ENCODE measurements around the gene LGALS1. TPM values are rescaled to one million over a fixed set of nuclear protein-coding genes. Genes with fewer than 3 reads are reported as not detected.

LGALS1 gene
- total RNA-seq, 1 experiment from 2014 or later: 4,590 TPM

DNA sequence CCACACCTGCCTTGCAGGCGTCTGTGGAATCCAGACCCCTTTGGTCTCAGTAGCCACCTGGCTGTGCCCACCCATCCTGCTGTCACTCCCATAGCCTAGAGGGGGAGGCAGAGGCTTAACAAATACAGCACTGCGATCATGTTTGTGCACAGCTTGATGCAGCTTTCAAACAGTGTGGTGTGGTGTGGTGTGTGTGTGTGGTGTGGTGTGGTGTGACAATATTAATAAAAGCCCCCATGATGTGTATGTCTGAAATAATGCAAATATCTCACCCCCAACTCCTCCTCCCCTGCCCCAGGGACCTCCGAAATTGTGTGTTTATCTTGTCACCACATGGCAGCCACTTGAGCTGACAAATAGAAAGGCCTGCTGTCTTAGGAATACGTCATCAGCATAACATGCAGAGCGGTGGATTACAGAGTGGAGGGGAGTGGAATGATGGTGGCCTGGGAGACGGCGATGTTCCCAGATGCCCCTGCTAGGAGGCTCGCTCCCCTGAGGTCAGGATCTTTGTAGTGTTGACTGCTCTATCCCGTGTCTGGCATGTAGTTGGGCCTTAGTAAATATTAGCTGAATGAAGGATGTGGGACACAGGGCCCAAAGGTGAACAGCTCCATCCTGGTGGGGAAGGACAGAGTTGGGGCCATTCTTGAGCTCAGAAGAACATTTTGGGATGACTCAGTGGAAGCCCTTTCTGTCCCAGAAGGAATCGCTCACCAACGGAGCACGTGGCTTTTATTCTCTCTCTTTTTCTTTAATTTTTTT is 14.1 kb upstream of the LGALS1 start:
- peak; percentile 49 for DNase-seq (ENCODE audit: low read depth)

DNA sequence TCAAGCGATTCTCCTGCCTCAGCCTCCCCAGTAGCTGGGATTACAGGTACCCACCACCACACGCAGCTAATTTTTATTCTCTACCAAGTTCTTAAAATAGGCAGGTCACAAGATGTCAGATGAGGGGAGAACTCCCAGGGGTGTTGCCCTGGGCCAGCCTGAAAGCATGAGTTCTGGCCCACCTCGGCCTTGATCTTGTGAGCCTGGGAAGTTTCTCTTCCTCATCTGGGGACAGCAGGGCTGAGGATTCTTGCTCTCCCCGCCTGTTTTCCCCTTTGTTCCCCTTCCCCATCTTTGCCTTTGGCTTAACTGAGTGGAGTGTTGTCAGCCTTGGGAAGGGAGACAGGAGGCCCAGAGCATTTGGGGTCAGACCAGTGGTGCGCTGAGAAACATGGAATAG is 13.4 kb upstream of the LGALS1 start:
- no peak for DNase-seq (ENCODE audit: low read depth)

DNA sequence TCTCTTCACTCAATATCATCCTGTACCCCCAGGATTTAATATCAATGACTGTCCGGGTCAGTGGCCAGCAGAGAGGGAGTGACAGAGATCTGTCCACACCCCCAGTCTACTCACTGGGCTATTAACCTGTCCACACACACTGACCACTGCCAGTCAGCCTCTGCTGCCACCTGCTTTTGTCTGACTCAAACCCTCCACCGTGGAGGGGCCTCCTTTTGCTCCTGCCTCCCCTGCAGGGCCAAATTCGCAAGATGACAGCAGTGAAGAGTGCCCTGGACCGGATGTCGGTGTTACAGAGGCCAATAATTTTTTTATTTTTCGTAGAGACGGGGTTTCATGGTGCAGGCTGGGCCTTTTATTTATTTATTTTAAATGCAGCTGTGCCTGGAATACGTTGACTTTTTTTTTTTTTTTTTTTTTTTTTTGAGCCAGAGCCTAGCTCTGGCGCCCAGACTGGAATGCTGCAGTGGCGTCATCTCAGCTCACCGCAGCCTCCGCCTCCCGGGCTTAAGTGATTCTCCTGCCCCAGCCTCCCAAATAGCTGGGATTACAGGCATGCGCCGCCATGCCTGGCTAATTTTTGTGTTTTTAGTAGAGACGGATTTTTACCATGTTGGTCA is 11.8 kb upstream of the LGALS1 start:
- DNase-seq (ENCODE audit: low read depth): no peak

DNA sequence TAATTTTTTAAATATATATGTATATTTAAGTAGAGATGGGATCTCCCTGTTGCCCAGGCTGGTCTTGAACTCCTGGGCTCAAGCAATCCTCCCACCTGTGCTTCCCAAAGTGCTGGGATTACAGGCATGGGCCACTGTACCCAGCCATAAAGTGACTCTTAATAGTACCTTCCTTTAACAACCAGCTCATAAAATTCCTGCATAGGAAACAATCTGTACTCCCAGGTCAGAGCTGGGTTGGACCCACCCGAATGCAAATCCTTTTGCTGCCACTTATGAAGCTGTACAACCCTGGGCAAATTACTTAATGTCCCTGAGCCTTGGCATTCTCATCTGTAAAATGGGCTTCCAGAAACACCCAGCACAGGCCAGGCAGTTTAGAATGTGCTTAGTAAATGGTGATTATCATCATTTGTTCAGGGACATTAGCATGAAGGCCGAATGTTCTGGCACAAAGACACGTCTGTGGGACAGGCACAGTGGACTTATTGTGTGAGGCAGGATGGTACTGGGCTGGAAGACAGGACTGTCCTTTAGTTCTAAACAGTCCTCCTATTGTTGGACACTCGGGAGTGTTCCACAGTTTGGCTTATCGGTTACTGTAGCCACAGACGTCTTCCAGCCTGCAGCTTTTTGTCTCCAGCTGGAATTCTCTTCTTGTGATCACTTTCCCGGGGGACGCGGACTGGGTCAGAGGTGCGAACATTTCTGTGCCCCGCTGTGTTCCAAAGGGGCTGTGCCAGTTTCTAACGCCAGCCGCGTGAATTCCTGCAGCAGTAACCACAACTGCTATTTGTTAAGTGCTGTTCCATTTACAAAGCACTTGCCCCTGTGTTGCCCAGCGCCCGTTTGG is 11.0 kb upstream of the LGALS1 start:
- DNase-seq (ENCODE audit: low read depth): no peak

DNA sequence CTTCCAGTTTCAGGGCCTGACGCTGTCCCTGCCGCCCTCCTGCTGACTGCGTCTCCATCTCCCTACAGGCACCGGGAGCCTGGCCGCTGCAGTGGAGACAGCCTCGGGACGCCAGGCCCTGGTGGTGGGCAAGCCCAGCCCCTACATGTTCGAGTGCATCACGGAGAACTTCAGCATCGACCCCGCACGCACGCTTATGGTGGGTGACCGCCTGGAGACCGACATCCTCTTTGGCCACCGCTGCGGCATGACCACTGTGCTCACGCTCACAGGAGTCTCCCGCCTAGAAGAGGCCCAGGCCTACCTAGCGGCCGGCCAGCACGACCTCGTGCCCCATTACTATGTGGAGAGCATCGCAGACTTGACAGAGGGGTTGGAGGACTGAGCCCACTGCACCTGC is 9.9 kb upstream of the LGALS1 start:
- DNase-seq (ENCODE audit: low read depth): no peak

DNA sequence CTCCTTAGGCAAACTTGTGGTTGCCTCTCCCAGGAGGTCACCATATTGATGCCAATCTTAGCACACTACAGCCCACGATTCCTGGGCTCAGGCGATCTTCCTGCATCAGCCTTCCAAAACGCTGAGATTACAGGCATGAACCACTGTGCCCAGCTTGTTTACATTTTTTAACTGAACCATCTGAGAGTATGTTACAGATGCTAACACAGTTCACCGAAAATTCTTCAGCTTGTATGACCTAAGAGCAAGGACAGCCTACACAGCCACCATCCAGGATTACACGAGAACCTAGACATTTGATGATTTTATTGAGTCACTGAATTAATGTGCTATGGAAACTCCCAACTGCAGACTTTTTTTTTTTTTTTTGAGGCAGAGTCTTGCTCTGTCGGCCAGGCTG is 5.8 kb upstream of the LGALS1 start:
- DNase-seq (ENCODE audit: low read depth): peak; percentile 29

DNA sequence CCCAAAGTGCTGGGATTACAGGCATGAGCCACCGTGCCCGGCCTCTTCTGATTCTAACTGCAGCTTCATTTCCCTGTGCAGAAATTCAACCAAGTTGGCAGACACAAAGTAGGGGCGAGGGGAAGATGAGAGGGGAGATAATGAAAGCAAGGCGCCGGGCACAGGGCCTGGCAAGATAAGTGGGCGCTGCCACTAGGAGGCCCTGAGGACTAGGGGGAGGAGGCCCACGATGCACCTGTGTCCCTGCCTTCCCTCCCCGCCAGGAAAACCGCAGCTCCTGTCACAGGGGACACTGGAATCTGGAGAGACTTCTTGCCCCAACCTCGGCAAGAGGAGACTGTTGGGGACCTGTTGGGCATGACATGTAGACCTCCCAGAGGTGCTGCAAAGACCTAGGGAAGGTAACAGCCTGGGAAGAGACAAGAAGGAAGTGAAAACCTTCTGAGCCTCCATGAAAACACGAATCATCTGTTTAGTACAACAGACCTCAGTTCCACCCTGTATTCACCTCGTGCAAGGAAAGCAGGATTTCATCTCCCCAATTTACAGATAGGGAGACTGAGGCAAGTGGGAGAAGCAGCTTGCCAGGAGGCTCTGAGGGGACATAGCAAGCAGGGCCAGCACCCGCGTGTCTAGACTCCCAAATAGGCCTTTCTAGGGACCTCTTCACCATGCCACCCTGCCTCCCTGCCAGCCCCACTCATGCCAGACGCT is 3.1 kb upstream of the LGALS1 start:
- DNase-seq (ENCODE audit: low read depth): no peak

DNA sequence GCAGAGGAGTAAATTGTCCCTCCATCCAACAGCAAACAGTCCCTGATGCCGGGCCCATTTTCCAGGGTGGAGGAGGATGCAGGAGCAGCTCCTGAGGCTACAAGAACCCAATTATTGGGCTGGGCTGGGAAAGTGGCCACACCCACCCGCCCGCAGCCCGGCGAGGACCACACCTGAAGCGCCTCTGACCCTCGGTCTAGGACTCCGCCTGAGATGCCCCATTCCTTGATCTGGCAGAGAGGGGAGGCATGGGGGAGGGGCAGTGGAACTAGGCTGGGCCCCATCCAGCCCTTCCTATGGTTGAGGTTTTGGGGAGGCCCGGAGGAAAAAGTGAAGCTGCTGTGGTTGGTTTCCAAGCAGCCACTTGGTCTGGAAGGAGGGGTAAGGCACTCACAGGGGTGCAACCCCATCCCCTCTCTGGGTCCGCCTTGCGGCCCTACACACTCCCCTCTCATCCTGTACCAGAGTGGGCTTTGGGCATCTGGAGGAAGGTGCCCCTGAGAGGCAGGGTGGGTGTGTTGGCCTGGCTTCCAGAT is 2.4 kb upstream of the LGALS1 start:
- no peak for DNase-seq (ENCODE audit: low read depth)

DNA sequence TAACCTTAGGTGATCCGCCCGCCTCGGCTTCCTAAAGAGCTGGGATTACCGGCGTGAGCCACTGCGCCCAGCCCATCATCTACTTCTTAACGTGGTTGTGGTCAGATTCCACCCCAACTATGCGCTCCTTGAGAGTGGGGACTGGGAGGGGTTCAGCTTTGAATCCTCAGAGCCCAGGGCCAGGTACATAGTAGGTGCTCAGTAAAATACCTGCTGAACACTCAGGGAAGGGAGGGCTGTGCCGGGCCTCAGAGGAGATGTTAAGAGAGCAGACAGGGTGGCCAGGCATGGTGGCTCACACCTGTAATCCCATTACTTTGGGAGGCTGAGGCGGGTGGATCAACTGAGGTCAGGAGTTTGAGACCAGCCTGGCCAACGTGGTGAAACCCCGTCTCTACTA is 1.2 kb upstream of the LGALS1 start:
- no peak for DNase-seq (ENCODE audit: low read depth)

DNA sequence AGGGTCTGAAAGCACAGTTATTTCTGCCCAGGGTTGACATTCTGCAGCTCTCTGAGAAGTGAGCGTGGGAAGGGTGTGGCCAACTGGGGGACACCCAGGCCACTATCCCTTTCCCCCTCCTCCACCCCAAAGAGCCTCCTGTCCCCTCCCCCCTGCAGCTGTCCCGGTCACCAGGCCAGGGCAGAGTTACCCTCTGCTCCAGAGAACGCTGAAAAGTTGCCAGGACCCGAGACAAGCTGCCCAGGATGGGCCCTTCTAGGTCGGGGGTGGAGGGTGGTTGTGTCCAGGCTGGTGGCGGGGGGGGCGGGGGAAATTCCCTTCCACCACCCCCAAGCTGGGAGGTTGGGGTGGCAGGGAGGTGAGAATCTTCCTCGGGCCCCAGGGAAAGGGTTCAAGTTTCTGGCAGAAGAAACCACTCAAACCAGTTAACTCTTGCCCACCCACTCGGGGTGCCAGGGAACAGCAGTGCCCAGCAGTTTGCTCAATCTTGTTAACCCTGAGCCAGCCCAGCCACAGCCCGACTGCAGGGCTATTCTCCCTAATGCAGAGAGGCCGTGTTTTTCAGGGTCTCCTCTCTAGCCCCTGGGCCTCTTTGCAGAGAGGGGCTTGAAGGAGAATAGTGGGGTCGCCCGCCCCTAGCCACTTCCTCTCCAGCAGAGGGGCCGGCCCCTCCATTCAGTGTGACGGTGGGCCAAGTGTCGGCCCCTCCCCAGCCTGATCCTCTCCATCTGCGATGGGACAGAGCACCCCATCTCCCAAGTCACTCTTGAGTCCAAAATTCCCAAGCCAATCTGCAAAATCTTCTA is 697 bp downstream of the LGALS1 start:
- DNase-seq (ENCODE audit: low read depth): peak; percentile 43

DNA sequence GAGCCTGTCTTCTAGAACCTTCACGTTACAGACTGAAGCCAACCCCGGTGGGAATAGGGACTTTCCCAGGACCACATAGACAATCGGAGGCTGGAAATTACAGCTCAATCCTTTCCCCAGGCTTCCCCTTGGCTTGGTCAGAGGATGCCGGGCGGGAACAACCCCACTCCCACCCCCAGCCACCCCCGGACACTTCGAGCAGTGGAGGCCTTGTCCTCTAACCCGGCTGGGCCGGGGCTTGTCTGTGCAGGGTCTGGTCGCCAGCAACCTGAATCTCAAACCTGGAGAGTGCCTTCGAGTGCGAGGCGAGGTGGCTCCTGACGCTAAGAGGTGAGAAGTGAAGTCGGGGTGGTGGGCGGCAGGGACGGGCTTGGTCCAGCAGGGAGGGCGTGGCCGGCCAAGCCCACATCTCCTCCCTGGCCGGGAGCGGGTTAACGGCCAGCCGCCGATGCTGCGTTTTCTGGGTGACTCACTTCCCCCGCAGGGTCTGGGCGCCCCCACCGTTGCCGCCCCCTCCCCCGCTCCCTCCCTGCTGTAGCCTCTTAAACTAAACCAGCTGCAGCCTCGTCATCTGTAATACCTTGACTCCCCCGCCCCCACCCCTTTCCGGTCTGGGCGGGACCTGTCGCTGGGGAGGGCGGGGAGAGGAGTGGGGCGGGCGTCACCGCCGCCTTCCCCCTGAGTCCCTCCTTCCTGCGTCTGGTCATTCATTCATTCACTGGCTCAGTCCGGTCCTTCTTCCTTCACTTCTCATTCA is 1.5 kb downstream of the LGALS1 start:
- peak; percentile 96 for DNase-seq (ENCODE audit: low read depth)

DNA sequence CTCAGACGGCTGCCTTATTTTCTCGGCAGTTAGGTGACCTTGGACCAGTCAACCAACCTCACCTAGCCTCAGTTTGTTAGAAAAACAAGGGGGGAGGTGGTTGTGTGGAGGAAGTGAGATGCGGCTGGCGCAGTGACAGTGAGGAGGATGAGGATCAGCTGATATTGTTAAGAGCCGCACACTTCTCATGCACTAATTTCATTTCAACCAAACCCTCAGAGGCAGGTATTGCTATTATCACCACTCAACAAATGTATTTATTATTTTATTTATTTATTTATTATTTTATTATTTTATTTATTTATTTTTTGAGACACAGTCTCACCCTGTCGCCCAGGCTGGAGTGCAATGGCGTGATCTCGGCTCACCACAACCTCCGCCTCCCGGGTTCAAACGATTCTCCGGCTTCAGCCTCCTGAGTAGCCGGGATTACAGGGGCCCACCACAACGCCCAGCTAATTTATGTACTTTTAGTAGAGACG is 2.1 kb downstream of the LGALS1 start:
- no peak for DNase-seq (ENCODE audit: low read depth)

DNA sequence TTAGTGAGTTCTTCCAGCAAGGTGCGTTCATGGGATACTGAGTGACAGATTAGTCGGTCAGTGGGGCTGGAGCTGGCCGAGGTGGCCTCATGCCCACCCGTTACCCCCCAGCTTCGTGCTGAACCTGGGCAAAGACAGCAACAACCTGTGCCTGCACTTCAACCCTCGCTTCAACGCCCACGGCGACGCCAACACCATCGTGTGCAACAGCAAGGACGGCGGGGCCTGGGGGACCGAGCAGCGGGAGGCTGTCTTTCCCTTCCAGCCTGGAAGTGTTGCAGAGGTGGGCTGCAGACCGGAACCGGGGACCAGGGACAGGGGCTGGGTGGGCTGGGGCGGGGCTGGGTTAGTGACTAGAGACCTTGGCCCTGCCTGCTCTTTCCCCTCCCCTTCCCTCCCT is 2.9 kb downstream of the LGALS1 start:
- DNase-seq (ENCODE audit: low read depth): no peak

DNA sequence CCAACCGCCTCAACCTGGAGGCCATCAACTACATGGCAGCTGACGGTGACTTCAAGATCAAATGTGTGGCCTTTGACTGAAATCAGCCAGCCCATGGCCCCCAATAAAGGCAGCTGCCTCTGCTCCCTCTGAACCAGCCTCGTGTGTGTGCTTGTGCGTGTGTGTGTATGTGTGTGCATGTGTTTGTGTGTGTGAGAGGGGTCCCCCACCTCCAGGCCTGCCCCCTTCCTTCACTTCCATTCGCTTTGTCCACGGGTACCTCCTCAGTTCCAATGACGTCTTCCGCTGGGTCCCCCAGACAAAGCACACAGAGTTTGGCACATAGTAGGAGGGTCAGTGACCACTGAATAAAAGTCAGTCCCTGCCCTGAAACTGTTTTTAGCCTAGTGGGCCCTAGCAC is 4.2 kb downstream of the LGALS1 start:
- no peak for DNase-seq (ENCODE audit: low read depth)

DNA sequence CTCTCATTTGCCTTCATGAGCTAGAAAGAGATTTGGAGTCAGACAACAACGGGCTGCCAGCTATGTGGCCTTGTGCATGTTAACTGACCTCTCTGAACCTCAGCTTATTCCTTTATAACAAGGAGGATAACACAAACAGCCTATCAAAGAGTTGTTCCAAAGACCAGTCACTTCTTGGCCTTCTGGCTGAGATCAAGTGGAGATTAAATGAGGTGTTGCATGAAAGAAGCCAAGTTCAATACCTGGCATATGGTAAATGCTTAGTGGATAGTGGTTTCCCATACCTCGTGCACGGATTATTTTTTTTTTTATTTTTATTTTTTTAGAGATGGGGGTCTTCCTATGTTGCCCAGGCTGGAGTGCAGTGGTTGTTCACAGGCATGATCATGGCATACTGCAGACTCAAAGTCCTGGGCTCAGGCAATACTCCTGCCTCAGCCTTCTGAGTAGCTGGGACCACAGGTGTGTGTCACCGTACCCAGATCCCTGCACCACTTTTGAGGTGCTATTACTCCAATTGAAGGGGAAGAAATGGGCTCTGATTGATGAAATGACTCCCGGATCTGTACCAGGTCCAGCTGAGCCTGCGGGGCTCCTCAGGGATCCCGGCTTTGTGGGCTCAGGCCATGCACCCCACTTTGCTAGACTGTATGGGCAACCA is 4.9 kb downstream of the LGALS1 start:
- DNase-seq (ENCODE audit: low read depth): no peak

DNA sequence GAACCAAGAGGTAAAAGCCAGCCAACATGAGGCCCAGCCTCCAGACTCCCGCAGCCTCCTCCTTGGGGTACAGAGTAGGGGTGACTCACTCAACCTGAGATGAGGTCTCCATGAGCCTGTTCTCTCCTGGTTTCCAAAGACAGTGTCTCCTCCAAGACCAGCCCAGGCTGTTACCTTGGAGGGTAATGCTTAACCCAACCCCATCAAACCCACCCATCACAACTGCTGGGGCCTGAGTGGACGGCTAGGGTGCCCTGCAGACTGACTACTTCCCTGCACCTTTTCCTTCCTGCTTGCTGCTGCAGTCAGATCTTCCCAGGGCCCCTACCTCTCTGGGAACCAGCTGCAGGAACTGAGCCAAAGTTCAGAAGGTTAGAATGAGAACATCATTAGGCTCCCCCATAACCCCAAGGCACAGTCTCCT is 5.6 kb downstream of the LGALS1 start:
- DNase-seq (ENCODE audit: low read depth): peak; percentile 57

DNA sequence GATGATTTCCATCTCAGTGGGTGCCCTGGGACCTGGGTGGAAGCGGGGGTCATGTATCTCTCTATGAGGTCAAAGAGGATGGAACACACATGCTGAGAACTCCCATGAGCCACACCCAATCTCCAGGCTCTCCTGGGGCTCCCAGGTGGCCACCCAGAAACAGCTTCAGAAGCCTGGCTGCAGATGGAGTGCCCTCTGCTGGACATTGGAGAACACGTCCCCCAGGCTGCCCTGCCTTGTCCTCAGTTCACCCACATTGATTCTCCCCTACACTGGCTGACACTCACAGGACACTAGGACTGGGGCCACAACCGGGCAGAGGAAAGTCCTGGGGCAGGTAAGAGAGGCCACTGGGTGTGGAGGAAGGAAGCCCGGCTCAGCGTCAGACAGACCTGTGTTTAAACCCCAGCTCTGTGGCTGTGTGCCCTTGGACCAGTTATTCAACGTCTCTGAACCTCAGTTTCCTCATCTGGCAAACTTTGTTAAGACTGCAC is 6.2 kb downstream of the LGALS1 start:
- peak; percentile 83 for DNase-seq (ENCODE audit: low read depth)

DNA sequence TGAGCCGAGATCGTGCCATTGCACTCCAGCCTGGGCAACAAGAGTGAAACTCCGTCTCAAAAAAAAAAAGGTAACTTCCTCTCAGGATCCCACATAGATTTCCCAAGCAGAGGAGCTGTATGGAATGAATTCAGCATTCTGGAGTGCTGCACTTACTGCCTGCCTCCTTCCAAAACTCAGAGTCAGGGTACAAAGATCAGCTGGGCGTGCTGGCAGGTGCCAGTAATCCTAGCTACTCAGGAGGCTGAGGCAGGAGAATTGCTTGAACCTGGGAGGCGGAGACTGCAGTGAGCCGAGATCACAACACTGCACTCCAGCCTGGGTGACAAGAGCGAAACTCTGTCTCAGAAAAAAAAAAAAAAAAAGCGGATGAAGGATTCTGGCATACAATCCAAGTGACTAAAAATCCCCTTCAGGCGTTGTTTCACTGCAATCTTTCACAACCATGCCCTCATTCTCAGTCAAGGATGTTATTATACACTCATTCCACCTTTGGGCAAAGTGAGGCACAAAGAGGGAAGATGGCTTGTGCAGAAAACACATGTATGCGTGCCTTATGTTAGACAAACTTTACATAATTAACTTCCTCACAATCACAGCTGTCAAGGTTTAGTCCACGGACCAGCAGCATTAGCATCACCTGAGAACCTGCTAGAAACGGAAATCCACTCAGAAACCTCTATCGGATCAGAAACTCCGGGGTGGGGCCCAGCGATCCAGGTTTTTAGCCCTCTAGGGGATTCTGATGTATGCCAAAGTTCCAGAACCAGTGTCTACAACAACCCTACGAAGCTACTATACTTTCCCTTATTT is 9.6 kb downstream of the LGALS1 start:
- DNase-seq (ENCODE audit: low read depth): no peak
